H1 (cell line): ENCODE results near the gene ETS1. TPM values are rescaled to one million over a fixed set of nuclear protein-coding genes. Genes with fewer than 3 reads are reported as not detected.

ENCODE experiments used
- BCL11A ChIP-seq, 2 experiments: IDR thresholded peaks; one replicate each; pipeline ENCODE4 v1.6.1; 2011; ENCODE audit warnings: low read depth in 2 of 2, low read length in 2 of 2, mild to moderate bottlenecking in 2 of 2
- FOSL1 ChIP-seq: IDR thresholded peaks from 2 replicates; pipeline ENCODE4 v1.6.1; 2011; ENCODE audit warnings: mild to moderate bottlenecking, low read depth, low read length, moderate library complexity; ENCODE audit not compliant: insufficient read depth
- PHF8 ChIP-seq: fragments of 200-600 bp; sonication (generic); conservative IDR thresholded peaks from 2 replicates; pipeline ENCODE4 v1.7.1; 2012; ENCODE audit warnings: low read depth, mild to moderate bottlenecking, inconsistent platforms, low read length, moderate library complexity
- RAD21 ChIP-seq, 2 experiments: IDR thresholded peaks in 1 of 2; conservative IDR thresholded peaks in 1 of 2; 2 replicates each; pipeline ENCODE4 v1.6.1; 2011; ENCODE audit warnings: low read depth in 2 of 2, low read length in 2 of 2, improper control_type of control experiment in 1 of 2, inconsistent platforms in 1 of 2, mild to moderate bottlenecking in 1 of 2, moderate library complexity in 1 of 2
- SAP30 ChIP-seq: fragments of 300-600 bp; sonication (generic); IDR thresholded peaks from 2 replicates; pipeline ENCODE4 v1.7.1; 2012; ENCODE audit warnings: low read length, moderate library complexity, mild to moderate bottlenecking, inconsistent platforms; ENCODE audit not compliant: insufficient read depth, insufficient replicate concordance
- polyA plus RNA-seq, 7 experiments: library from polyadenylated mRNA; depleted of rRNA in 3 of 7; stranded (reverse) in 5 of 7; unstranded in 2 of 7; fragments of >200 nt in 5 of 7; fragments of 200-250 nt in 2 of 7; gene quantifications; 1 replicate in 5 of 7; 2 replicates in 1 of 7; 4 replicates in 1 of 7; pipeline versions ENCODE4 v1.2.1 to v1.2.3, GENCODE V29; 2011 to 2013; ENCODE audit warnings: missing spikeins in 2 of 7, mixed read lengths in 2 of 7
- total RNA-seq: library from RNA; stranded (reverse); fragmentation: NEBNext Ultra II Directional; extraction: Animal tissue kit (Norgen Biotek cat#: 25700); gene quantifications from 2 replicates; pipeline ENCODE4 v1.2.1, GENCODE V29; 2021
- TF ChIP-seq, protein P1 (sequence below): fragments of 300-600 bp; sonication (generic); IDR thresholded peaks from 2 replicates; pipeline ENCODE4 v1.7.1; 2012; ENCODE audit warnings: low read length, moderate library complexity, mild to moderate bottlenecking, inconsistent platforms; ENCODE audit not compliant: insufficient replicate concordance
- TF ChIP-seq, protein P2 (sequence below): IDR thresholded peaks from 2 replicates; pipeline ENCODE4 v1.6.1; 2011; ENCODE audit warnings: low read length, improper control_type of control experiment

The ETS1 gene
- total and polyA plus RNA-seq, 2 of the 8 experiments (the other 6 are each of a cell fraction or from before 2014, with no cell fraction given): 10.0 to 35.3 TPM

DNA sequence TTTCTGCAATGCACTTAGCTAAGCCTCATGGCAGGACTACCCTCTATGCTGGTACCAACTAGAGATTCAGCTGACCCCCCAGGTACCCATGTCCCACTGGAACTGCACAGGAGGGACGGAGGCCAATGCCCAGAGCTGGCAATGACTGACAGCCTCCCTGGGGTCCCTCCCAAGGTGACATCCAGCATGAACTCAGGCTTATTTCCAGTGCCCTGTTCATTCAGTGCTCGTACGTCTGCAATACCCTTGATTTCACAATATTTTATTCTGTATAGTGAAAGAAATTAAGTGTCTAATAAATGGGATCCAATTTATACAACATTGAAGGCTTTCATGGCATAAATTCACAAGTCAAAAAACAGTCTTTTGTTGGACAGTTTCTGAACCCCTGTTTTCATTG lies 20.2 kb downstream of the ETS1 start (continued):
- TF ChIP-seq, protein P1, sequence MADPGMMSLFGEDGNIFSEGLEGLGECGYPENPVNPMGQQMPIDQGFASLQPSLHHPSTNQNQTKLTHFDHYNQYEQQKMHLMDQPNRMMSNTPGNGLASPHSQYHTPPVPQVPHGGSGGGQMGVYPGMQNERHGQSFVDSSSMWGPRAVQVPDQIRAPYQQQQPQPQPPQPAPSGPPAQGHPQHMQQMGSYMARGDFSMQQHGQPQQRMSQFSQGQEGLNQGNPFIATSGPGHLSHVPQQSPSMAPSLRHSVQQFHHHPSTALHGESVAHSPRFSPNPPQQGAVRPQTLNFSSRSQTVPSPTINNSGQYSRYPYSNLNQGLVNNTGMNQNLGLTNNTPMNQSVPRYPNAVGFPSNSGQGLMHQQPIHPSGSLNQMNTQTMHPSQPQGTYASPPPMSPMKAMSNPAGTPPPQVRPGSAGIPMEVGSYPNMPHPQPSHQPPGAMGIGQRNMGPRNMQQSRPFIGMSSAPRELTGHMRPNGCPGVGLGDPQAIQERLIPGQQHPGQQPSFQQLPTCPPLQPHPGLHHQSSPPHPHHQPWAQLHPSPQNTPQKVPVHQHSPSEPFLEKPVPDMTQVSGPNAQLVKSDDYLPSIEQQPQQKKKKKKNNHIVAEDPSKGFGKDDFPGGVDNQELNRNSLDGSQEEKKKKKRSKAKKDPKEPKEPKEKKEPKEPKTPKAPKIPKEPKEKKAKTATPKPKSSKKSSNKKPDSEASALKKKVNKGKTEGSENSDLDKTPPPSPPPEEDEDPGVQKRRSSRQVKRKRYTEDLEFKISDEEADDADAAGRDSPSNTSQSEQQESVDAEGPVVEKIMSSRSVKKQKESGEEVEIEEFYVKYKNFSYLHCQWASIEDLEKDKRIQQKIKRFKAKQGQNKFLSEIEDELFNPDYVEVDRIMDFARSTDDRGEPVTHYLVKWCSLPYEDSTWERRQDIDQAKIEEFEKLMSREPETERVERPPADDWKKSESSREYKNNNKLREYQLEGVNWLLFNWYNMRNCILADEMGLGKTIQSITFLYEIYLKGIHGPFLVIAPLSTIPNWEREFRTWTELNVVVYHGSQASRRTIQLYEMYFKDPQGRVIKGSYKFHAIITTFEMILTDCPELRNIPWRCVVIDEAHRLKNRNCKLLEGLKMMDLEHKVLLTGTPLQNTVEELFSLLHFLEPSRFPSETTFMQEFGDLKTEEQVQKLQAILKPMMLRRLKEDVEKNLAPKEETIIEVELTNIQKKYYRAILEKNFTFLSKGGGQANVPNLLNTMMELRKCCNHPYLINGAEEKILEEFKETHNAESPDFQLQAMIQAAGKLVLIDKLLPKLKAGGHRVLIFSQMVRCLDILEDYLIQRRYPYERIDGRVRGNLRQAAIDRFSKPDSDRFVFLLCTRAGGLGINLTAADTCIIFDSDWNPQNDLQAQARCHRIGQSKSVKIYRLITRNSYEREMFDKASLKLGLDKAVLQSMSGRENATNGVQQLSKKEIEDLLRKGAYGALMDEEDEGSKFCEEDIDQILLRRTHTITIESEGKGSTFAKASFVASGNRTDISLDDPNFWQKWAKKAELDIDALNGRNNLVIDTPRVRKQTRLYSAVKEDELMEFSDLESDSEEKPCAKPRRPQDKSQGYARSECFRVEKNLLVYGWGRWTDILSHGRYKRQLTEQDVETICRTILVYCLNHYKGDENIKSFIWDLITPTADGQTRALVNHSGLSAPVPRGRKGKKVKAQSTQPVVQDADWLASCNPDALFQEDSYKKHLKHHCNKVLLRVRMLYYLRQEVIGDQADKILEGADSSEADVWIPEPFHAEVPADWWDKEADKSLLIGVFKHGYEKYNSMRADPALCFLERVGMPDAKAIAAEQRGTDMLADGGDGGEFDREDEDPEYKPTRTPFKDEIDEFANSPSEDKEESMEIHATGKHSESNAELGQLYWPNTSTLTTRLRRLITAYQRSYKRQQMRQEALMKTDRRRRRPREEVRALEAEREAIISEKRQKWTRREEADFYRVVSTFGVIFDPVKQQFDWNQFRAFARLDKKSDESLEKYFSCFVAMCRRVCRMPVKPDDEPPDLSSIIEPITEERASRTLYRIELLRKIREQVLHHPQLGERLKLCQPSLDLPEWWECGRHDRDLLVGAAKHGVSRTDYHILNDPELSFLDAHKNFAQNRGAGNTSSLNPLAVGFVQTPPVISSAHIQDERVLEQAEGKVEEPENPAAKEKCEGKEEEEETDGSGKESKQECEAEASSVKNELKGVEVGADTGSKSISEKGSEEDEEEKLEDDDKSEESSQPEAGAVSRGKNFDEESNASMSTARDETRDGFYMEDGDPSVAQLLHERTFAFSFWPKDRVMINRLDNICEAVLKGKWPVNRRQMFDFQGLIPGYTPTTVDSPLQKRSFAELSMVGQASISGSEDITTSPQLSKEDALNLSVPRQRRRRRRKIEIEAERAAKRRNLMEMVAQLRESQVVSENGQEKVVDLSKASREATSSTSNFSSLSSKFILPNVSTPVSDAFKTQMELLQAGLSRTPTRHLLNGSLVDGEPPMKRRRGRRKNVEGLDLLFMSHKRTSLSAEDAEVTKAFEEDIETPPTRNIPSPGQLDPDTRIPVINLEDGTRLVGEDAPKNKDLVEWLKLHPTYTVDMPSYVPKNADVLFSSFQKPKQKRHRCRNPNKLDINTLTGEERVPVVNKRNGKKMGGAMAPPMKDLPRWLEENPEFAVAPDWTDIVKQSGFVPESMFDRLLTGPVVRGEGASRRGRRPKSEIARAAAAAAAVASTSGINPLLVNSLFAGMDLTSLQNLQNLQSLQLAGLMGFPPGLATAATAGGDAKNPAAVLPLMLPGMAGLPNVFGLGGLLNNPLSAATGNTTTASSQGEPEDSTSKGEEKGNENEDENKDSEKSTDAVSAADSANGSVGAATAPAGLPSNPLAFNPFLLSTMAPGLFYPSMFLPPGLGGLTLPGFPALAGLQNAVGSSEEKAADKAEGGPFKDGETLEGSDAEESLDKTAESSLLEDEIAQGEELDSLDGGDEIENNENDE: no peak
- TF ChIP-seq RAD21 (IDR thresholded peaks at IDR 0.05 in 1 of 2, conservative IDR thresholded peaks at IDR 0.05 in 1 of 2; ENCODE audit: low read depth in 2 of 2, low read length in 2 of 2) (no peak), PHF8 (no peak), BCL11A (IDR thresholded peaks at IDR 0.05; ENCODE audit: low read depth in 2 of 2, low read length in 2 of 2) (no peak), FOSL1 (no peak), SAP30 (no peak)
- TF ChIP-seq, protein P2, sequence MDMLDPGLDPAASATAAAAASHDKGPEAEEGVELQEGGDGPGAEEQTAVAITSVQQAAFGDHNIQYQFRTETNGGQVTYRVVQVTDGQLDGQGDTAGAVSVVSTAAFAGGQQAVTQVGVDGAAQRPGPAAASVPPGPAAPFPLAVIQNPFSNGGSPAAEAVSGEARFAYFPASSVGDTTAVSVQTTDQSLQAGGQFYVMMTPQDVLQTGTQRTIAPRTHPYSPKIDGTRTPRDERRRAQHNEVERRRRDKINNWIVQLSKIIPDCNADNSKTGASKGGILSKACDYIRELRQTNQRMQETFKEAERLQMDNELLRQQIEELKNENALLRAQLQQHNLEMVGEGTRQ: no peak
